ENCODE measurements around the gene SNX1.
A peak's percentile ranks its signal among the peaks of the same experiment; 100 is the strongest.
"Not testable (repeated sequence)": the region's sequence is repeated elsewhere in the genome, so short reads cannot be mapped to it uniquely, and the experiment has no call there.

The SNX1 gene, protein sequence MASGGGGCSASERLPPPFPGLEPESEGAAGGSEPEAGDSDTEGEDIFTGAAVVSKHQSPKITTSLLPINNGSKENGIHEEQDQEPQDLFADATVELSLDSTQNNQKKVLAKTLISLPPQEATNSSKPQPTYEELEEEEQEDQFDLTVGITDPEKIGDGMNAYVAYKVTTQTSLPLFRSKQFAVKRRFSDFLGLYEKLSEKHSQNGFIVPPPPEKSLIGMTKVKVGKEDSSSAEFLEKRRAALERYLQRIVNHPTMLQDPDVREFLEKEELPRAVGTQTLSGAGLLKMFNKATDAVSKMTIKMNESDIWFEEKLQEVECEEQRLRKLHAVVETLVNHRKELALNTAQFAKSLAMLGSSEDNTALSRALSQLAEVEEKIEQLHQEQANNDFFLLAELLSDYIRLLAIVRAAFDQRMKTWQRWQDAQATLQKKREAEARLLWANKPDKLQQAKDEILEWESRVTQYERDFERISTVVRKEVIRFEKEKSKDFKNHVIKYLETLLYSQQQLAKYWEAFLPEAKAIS

DNA sequence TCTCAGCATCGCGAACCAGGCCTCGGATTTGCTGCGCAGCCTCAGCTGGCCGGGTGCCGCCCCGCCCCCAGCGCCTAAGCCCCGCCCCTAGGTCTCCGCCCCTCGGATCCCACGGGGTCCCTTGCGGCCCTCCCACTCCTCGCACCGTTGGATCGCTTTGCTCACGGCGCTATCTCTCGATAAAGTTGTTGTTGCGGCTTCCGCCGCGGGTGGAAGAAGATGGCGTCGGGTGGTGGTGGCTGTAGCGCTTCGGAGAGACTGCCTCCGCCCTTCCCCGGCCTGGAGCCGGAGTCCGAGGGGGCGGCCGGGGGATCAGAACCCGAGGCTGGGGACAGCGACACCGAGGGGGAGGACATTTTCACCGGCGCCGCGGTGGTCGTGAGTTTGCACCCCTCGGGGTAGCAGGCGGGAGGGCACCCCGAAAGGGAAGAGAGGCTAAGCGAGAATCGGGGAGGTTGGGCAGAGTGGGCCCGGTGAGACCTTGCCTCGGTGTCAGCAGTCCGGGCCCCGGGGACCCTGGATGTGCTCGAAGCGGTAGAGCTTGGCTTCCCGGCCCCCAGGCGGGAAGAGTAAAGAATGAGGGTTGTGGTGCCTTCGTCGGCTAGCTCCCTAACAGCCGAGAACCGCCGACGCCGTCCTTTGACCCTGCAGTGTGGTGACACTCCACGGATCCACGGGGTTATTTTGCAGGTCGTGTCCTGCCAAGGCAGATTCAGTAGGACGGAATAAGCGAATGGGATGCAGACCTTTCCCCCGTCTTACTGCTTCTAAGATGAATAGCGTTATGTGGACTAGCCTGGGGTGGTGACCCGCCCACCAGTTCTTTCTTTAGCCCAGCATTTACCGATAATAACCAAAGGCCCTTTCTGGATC, at the start of gene SNX1:
SNX1 (plus strand) TSS at position 188 of the 873 bp plus-strand sequence; CDS start at position 220, 32 bp downstream.
- Histone ChIP-seq H3K4me1 (peaks cover 78% of the 10 kb centered on the region), H3K4me3 (peak within 1 kb of the TSS; percentile 94)

DNA sequence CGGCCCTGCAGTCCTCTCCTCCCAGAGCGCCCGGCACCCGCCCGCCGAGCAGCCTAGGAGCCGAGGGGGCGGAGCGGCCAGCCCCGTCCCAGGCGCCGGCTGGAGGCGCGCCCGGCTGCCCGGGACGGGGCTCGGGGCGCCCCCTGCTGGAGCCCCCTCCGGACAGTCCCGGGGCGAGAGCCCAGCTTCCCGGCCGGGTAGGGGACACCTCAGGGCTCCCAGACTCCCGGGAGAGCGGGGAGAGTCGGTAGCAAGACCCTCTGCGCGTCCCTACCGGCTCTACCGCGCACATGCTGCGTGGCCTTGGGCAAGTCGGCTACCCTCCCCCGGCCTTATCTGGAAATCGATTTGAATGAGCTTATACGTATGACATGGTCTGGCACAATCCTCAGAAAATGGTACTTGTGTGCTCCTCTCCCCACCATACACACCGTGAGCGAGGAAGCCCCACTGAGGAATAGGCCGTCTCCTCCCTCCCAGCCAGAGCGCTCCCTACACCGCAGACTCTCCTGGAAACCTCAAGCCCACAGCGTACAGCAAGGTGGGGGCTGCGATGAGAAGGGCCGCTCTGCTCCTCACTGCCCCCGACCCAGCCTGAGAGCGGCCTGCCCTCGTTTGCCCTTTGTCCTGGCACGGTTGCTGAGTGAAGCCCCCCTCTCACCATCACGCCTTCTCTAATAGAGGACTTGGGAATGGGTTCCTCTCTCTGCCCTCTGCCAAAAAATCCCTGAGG, 49.2 kb upstream of the SNX1 start, which contains the start of gene DAPK2:
DAPK2 (minus strand) TSS at position 65 of the 733 bp plus-strand sequence. CDS start 6,224 bp downstream, outside the sequence.
- Histone ChIP-seq H3K27me3 (peaks cover 31% of the 10 kb centered on the region), H4K20me1 (no peaks in the 10 kb centered on the region), H3K4me1 (peaks cover 27% of the 10 kb centered on the region), H3K4me2 (peak within 1 kb of the TSS; percentile 81), H3K27ac (no peak within 1 kb of the TSS), H3K36me3 (no peaks in the 10 kb centered on the region), H3K9me3 (no peaks in the 10 kb centered on the region), H3K9ac (peak within 1 kb of the TSS; percentile 49; the same call in 1 of the 2 replicates), H3K4me3 (peak within 1 kb of the TSS; percentile 68)
- no peak for TF ChIP-seq Cebpa-rat (IDR thresholded peaks at IDR 0.05)

More for the DNA sequence above, at the start of gene SNX1:
- Histone ChIP-seq H3K27me3 (no peaks in the 10 kb centered on the region), H4K20me1 (peaks cover 51% of the 10 kb centered on the region), H3K9ac (peak within 1 kb of the TSS; percentile 96), H3K36me3 (peaks cover 12% of the 10 kb centered on the region), H3K9me3 (no peaks in the 10 kb centered on the region), H3K4me2 (peak within 1 kb of the TSS; percentile 98), H3K27ac (peak within 1 kb of the TSS; percentile 91)
- TF ChIP-seq Cebpa-rat (IDR thresholded peaks at IDR 0.05): no peak

DNA sequence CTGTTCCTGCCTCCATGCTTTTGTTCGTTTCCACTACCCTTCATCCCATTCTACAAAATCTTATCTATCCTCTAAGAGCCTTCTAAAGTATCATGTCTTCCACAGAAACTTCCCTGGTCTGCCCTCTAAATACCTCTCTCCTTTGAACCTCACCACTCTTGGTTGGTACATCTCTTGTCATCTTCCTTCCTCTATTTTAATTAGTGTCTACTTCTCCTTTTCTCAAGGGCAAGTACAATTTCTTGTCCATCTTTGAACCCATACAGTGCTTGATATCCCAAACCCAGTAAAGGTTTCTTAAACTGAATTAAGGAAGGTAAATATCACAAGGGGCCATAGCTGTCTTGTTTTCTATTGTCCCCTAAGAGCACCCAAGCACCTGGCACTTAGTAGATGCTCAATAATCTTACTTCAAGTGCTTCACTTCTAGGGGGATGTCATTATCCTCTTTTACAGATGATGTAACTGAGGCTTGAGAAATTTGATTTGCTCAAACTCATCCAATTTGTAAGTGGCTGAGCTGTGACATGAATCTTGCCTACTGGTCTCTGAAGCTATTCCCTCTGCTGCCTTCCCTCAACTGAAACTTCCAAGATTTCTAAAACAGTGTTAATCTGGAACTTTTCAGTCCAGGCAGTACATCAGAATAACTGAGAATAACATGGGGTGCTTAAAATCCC, 46.9 kb upstream of the SNX1 start:
- no peak for TF ChIP-seq Cebpa-rat (IDR thresholded peaks at IDR 0.05)
- Histone ChIP-seq H3K27me3 (peaks cover 31% of the 10 kb centered on the region), H3K36me3 (no peaks in the 10 kb centered on the region), H4K20me1 (no peaks in the 10 kb centered on the region), H3K9me3 (no peaks in the 10 kb centered on the region), H3K27ac (no peak overlapping the region), H3K4me1 (peaks cover 27% of the 10 kb centered on the region), H3K4me3 (no peak overlapping the region), H3K9ac (no peak overlapping the region), H3K4me2 (no peak overlapping the region)

GRCh38 chr15:64050281-64051092, 45.3 kb upstream of the SNX1 start:
- H3K4me1 ChIP-seq: peaks cover 20% of the 10 kb centered on the region
- H3K4me3 ChIP-seq: no peak overlapping the region
- no peak for TF ChIP-seq Cebpa-rat (IDR thresholded peaks at IDR 0.05)
- H3K27ac ChIP-seq: peak overlapping the region; percentile 37
- peak overlapping the region; percentile 73 for H3K4me2 ChIP-seq
- H3K27me3 ChIP-seq: peaks cover 22% of the 10 kb centered on the region
- H4K20me1 ChIP-seq: no peaks in the 10 kb centered on the region
- no peaks in the 10 kb centered on the region for H3K36me3 ChIP-seq
- no peaks in the 10 kb centered on the region for H3K9me3 ChIP-seq
- no peak overlapping the region for H3K9ac ChIP-seq

DNA sequence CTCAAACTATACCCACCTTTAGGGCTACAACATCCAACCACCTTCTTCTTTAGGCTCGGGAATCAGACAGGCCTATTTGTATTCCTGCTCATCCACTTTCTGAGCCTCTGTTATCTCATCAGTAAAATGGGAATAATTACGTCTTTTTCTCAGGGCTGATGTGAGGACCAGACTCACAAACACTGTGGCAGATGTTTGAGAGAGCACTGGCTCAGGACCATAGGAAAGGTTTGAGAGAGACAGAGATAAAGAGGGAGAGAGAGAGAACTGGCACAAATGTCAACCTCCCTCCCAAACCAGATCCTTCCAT, 44.7 kb upstream of the SNX1 start:
- no peak for TF ChIP-seq Cebpa-rat (IDR thresholded peaks at IDR 0.05)
- peaks cover 17% of the 10 kb centered on the region for H3K27me3 ChIP-seq
- peak overlapping the region; percentile 73 for H3K4me2 ChIP-seq

GRCh38 chr15:64051407-64052259, 44.1 kb upstream of the SNX1 start:
- no peaks in the 10 kb centered on the region for H3K9me3 ChIP-seq
- TF ChIP-seq Cebpa-rat (IDR thresholded peaks at IDR 0.05): no peak

More for the DNA sequence above, 44.7 kb upstream of the SNX1 start:
- Histone ChIP-seq H3K4me1 (peaks cover 20% of the 10 kb centered on the region), H4K20me1 (no peaks in the 10 kb centered on the region), H3K36me3 (no peaks in the 10 kb centered on the region), H3K9me3 (no peaks in the 10 kb centered on the region), H3K9ac (no peak overlapping the region), H3K4me3 (no peak overlapping the region), H3K27ac (peak overlapping the region; percentile 37; the same call in 1 of the 2 replicates)

DNA sequence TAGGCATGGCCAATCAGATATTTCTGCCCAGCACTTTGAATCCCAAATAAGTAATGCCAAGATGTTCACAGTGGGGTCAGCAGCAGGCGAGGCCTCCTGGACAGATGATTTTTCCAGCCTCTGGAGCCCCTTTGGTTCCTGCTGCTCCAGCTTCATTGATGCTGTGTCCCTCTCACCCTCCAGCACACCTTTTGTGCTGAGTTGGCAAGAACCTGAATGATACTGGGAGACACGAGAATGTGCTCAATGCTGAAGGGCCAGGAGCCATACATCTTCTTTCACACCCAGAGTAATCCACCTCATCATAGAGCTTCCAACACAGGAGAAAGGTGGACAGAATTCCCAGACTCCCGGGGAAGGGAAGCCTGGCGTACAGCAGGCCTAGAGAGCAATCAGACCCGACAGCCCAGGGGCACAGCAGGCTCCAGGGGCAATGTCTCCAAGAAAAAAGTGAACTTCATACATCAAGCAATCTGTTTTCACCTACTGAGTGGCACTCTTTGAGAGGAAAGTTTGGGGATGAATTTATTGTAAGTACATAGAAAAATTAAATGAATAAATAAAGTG, 42.8 kb upstream of the SNX1 start:
- H3K9me3 ChIP-seq: no peaks in the 10 kb centered on the region

More at GRCh38 chr15:64051407-64052259, 44.1 kb upstream of the SNX1 start:
- Histone ChIP-seq H3K27me3 (peaks cover 11% of the 10 kb centered on the region), H3K4me3 (no peak overlapping the region), H3K9ac (no peak overlapping the region), H3K4me1 (peaks cover 17% of the 10 kb centered on the region), H3K4me2 (no peak overlapping the region), H3K27ac (no peak overlapping the region), H3K36me3 (no peaks in the 10 kb centered on the region), H4K20me1 (no peaks in the 10 kb centered on the region)

DNA sequence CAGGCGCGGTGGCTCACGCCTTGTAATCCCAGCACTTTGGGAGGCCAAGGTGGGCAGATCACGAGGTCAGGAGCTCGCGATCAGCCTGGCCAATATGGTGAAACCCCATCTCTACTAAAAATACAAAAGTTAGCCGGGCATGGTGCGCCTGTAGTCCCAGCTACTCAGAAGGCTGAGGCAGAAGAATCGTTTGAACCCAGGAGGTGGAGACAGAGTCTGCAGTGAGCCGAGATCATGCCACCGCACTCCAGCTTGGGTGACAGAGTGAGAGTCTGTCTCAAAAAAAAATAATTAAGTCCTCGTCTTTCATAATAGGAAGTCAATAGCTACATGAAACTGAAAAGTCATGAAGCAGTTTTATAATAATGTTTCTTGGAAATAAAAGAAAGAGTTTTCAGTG, 42.1 kb upstream of the SNX1 start:
- peaks cover 14% of the 10 kb centered on the region for H3K4me1 ChIP-seq
- not testable (repeated sequence) for H3K27ac ChIP-seq, H4K20me1 ChIP-seq, H3K4me3 ChIP-seq, H3K27me3 ChIP-seq, H3K4me2 ChIP-seq, H3K36me3 ChIP-seq, H3K9me3 ChIP-seq, H3K9ac ChIP-seq

More for the DNA sequence above, 42.8 kb upstream of the SNX1 start:
- H3K9ac ChIP-seq: no peak overlapping the region
- no peaks in the 10 kb centered on the region for H4K20me1 ChIP-seq
- no peaks in the 10 kb centered on the region for H3K27me3 ChIP-seq
- no peaks in the 10 kb centered on the region for H3K36me3 ChIP-seq
- H3K27ac ChIP-seq: no peak overlapping the region
- H3K4me2 ChIP-seq: no peak overlapping the region
- TF ChIP-seq Cebpa-rat (IDR thresholded peaks at IDR 0.05): no peak
- H3K4me1 ChIP-seq: peaks cover 14% of the 10 kb centered on the region
- no peak overlapping the region for H3K4me3 ChIP-seq
